DND-41 (cell line): ENCODE results near the gene SWAP70.

ENCODE experiments used
- CTCF ChIP-seq: IDR thresholded peaks from 2 replicates; pipeline ENCODE4 v1.5.1; 2012; ENCODE audit warnings: borderline replicate concordance, low read length, moderate library complexity, mild to moderate bottlenecking; ENCODE audit not compliant: poor library complexity, severe bottlenecking; ENCODE audit errors: extremely low read depth
- EZH2 ChIP-seq: IDR thresholded peaks from 3 replicates; pipeline ENCODE4 v1.6.1; 2012; ENCODE audit warnings: borderline replicate concordance, low read depth, mild to moderate bottlenecking, moderate library complexity, low read length, inconsistent platforms; ENCODE audit not compliant: severe bottlenecking

DNA sequence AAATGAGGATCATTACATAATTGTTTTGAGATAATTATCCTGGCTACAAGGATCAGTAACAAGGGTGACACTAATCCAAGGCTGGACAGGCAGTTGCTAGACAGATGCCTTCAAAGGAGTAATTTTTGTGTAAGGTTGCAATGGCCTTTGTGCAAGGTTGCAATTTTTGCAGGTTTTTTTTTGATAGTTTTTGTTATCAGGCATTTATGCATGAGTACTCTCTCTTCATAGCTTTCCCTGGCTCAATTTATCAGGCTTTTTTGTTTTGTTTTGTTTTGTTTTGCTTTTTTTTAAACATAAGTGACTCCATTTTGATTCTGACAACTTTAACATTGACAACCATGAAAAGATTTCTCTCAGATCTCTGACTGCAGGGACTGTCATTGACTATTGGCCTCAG lies 110.2 kb downstream of the SWAP70 start:
- TF ChIP-seq CTCF (no peak), EZH2 (no peak)
